Stimulated activated CD4-positive, alpha-beta T cell treated with anti-CD3 and anti-CD28 coated beads, Interleukin-1b, Interleukin-23, amount 100 ng/mL, for 4 hours (primary cell): Measurements from ENCODE around the gene ADK.
"Not testable (repeated sequence)": the region's sequence is repeated elsewhere in the genome, so short reads cannot be mapped to it uniquely, and the experiment has no call there.

ENCODE experiments used
- DNase-seq, 2 donors: peaks; one replicate each; pipeline ENCODE4 v3.0.0-alpha.2; 2020; ENCODE audit warnings: low read depth in 2 of 2

The ADK gene

GRCh38 chr10:74488907-74489306, 337.9 kb downstream of the ADK start:
- no peak for DNase-seq

- no peak for DNase-seq
Observed at GRCh38 chr10:74490551-74490950, 339.5 kb downstream of the ADK start.

DNA sequence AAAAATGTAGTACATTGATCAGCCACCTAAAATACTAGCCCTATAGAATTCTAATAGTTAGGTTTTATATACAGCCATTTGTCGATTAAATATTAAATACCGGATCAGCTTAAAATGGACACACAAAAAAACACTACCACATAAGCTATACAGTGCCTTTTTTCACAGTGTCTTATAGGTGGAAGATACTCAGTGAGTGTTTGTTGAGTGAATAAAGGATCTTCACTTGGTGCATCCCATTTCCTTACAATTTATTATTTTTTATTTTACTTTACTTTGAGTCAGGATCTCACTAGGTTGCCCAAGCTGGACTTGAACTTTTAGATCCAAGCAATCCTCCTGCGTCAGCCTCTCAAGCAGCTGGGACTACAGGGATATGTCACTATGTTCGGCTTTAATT, 340.0 kb downstream of the ADK start:
- no peak for DNase-seq

DNA sequence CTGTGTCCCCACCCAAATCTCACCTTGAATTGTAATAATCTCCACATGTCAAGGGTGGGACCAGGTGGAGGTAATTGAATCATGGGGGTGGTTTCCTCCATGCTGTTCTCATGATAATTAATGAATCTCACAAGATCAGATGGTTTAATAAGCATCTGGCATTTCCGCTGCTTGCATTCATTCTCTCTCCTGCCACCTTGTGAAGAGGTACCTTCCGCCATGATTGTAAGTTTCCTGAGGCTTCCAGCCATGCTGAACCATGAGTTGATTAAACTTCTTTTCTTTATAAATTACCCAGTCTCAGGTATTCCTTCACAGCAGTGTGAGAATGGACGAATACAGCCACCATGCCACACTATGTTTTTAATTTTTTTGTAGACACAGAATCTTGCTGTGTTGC, 345.3 kb downstream of the ADK start:
- DNase-seq, result not testable (repeated sequence)

DNA sequence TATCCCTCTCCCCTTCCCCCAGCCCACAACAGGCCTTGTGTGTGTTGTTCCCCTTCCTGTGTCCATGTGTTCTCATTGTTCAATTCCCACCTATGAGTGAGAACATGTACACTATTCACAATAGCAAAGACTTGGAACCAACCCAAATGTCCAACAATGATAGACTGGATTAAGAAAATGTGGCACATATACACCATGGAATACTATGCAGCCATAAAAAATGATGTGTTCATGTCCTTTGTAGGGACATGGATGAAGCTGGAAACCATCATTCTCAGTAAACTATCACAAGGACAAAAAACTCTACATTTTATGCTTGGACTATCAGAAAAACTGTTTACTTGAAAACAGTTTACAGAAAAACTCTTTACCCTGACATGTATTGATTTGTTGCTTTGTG, 347.6 kb downstream of the ADK start:
- DNase-seq, result not testable (repeated sequence)

DNA sequence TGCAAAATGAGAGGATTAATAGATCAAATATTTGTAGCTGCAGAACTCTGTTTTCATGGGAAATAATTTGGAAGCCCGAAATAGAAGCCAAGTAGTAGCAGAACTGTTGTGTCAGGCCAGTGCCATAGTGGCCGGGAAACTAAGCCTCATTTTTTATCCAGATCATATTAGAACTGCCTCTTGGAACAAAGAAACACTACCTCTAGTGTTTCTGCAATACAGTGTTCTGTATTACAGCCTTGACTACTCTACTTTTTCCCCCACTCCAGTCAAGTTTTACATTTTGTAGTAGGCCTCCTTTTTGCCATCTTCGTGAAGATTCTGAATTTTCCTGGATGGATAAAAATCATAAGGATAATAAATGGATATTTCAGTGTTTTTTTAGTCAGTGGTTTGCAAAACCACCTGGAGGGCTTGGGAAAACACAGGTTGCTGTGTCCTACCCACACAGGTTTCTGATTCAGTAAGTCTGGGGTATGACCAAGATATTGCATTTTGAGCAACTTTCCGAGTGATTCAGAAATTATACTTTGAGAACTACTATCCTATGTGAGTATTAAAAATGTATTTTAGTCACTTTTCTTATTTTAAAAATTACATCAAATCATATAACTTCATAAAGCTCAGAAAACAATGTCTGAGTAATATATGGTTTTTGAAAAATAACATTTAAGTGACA, 349.1 kb downstream of the ADK start:
- no peak for DNase-seq

- DNase-seq, result no peak
Observed at GRCh38 chr10:74500816-74501215, 349.8 kb downstream of the ADK start.

GRCh38 chr10:74502963-74503608, 352.1 kb downstream of the ADK start:
- DNase-seq, result no peak

DNA sequence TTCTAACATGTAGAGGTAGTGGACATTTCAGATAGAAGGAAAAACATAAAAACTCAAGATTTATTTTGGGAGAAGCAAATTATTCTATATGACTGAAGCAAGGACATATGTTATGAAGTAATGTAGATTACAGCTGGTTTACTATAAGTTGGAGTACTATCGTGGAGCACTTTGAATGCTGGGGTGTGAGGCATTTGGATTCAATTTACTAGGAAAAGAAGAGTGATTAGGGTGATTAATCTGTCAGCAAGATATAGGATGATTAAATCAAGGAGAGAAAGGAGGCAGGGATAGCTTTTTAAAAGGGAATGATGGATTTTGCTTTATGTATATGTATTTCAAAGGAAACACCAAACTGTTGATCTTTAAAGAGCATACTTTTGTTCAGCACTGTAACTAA, 356.9 kb downstream of the ADK start:
- DNase-seq, result no peak

- DNase-seq, result no peak
Observed at GRCh38 chr10:74510594-74510993, 359.6 kb downstream of the ADK start.

DNA sequence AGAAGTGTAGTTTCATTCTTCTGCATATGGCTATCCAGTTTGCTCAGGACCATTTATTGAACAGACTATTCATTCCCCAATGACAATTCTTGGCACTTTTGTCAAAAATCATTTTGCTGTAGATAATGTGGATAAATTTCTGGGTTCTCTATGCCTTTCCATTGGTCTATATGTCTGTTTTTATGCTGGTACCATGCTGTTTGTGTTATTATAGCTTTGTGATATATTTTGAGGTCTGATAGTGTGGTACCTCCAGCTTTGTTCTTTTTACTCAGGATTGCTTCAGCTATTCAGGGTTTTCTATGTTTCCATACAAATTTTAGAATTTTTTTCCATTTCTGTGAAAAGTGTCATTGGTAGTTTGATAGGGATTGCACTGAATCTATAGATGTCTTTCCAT, 360.0 kb downstream of the ADK start:
- DNase-seq, result no peak

- no peak for DNase-seq
Observed at GRCh38 chr10:74514322-74514721, 363.3 kb downstream of the ADK start.

- no peak for DNase-seq
Observed at GRCh38 chr10:74518061-74518460, 367.0 kb downstream of the ADK start.

DNA sequence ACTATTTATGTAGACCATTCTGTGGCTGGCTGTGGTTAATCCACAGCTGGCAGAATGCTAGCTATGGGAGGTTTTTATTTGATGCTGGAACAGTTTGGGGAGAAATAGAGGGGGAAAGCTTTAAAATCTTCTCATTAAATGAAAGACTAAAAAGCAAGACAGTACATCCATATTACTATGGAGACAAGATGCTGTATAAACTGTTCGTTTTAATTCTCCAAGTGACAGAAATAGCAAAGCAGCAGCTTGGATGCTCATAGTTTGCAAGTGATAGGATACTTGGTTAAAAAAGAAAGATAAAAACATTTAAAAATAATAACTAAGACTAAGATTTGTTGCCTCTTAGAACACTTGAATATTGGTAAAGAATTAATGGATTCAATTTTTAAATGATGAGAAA, 370.5 kb downstream of the ADK start:
- no peak for DNase-seq

GRCh38 chr10:74523199-74523598, 372.2 kb downstream of the ADK start:
- DNase-seq, result no peak

- no peak for DNase-seq
Observed at GRCh38 chr10:74525885-74526284, 374.9 kb downstream of the ADK start.

DNA sequence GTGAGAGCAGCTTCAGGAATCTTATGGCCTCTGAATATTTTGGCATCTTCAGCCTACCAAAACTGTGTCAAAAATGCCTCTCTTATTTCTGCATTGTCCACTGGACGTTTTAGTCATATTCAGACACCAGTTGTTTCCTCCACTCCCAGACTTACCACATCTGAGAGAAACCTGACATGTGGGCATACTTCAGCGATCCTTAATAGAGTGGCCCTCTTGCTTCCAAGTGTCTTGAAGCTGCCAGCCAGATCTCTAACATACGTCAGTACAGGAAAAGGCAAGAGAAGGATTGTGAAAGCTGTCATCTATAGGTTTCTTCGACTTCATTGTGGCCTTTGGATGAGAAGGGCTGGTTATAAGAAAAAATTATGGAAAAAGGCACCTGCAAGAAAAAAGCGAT, 376.6 kb downstream of the ADK start:
- not testable (repeated sequence) for DNase-seq

DNA sequence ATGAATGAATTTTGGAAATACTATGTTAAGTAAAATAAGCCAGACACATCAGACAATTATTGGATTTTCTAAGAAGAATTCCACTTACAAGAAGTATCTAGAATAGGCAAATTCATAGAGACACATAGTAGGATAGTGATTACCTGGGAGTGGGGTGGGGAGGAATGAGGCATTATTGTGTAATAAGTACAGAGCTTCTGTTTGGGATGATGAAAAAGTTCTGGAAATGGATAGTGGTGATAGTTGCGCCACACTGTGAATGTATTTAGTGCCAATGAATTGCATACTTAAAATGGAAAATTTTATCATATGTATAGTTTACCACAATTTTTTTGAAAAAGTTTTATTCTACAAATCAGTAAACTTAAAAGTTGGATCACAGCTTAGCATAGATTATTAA, 378.2 kb downstream of the ADK start:
- no peak for DNase-seq

- no peak for DNase-seq
Observed at GRCh38 chr10:74530981-74531380, 380.0 kb downstream of the ADK start.

GRCh38 chr10:74539317-74539716, 388.3 kb downstream of the ADK start:
- no peak for DNase-seq

- no peak for DNase-seq
Observed at GRCh38 chr10:74541375-74541774, 390.4 kb downstream of the ADK start.

DNA sequence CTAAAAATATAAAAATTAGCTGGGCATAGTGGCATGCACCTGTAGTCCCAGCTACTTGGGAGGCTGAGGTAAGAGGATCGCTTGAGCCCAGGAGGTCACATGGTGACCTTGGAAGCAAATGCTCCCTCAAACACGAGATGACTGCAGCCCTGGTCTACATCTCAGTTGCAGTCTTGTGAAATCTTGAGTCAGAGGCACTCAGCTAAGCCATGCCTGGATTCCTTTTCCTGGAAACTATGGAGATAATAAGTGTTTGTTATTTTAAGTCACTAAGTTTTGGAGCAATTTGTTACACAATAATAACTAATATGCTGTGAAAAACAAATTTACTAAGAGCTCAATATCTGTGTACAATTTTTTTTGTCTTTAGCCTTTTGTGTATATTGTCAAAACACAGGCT, 391.1 kb downstream of the ADK start:
- DNase-seq, result no peak

- no peak for DNase-seq
Observed at GRCh38 chr10:74543276-74543675, 392.3 kb downstream of the ADK start.

GRCh38 chr10:74544106-74544505, 393.1 kb downstream of the ADK start:
- no peak for DNase-seq
